Measurements from ENCODE around the gene TSPAN18. TPM values are rescaled to one million over a fixed set of nuclear protein-coding genes. Genes with fewer than 3 reads are reported as not detected.

Gene TSPAN18
- total RNA-seq, 4 donors from 2014 or later: 2.2 to 18.1 (median 3.4) TPM

DNA sequence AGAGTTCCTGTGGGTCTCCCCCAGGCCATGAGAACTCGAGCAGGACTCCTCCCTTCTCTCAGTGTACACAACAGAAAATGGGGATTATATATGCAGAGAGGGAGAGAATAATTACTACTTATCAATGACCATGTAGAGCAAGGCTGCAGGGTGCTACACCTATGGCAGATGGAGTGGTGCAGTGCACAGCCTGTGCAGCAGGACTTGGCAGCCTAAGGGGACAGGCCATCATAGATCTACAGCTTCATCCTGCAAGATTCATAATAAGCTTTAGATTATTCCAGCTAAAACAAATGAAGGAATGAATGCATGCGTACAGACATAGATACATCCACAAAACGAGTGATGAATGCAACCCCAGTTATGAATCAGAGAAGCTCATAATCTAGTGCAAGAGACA lies 232.3 kb downstream of the TSPAN18 start:
- DNase-seq (ENCODE audit: low spot score) (no peak), ATAC-seq (ENCODE audit: low FRiP score) (no peak)
- TF ChIP-seq, protein P1, sequence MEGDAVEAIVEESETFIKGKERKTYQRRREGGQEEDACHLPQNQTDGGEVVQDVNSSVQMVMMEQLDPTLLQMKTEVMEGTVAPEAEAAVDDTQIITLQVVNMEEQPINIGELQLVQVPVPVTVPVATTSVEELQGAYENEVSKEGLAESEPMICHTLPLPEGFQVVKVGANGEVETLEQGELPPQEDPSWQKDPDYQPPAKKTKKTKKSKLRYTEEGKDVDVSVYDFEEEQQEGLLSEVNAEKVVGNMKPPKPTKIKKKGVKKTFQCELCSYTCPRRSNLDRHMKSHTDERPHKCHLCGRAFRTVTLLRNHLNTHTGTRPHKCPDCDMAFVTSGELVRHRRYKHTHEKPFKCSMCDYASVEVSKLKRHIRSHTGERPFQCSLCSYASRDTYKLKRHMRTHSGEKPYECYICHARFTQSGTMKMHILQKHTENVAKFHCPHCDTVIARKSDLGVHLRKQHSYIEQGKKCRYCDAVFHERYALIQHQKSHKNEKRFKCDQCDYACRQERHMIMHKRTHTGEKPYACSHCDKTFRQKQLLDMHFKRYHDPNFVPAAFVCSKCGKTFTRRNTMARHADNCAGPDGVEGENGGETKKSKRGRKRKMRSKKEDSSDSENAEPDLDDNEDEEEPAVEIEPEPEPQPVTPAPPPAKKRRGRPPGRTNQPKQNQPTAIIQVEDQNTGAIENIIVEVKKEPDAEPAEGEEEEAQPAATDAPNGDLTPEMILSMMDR (IDR thresholded peaks at IDR 0.05): no peak

DNA sequence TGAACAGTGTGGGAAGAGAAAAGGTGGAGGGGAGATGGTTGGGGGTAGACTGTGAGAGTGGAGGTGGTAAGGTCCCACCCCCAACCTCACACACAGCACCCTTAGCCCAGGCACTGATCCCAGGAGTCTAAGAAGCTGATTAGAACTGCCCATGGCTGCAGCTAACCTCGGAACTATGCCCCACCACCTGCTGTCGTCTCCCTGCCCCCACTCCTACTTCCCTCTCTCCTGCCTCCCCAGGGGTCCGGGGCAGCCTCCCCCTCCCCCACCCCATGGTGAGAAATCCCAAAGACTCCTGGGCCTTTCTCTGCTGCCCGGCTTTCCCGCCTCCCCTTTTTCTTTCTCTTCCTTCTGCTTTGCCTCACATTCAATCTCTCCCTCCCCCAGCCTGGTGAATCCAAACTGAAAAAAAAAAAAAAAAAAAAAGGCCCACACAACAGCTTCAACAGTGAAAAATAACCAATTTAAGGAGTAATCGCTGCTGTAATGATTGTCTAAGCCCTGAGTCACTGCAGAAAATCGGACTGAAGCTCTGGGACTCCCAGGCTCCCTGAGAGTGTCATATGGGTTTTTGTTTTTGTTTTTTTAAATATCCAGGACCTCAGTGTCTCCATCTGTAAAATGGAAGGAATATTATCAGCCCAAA lies 233.6 kb downstream of the TSPAN18 start:
- TF ChIP-seq, protein P1 (IDR thresholded peaks at IDR 0.05): no peak
- DNase-seq (ENCODE audit: low spot score): no peak
- ATAC-seq (ENCODE audit: low FRiP score): no peak

DNA sequence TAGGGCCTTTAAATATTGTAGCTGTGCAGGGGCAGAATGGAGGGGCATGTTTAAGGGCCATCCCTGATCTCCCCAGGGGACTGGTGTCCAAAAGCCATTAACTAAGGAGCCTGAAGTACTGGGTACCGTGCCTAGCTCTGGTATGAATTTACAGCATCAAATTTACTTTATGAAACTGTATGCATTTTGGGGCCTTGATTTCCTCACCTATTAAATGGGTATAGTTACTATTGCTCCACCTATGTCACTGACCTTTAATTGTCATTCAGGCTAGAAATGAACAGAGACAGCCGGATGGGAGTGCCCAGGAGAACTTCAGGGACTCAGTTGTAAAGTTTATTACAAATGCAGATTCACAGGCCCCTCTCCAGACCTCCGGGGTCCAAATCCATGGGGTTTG lies 235.7 kb downstream of the TSPAN18 start:
- DNase-seq (ENCODE audit: low spot score): no peak
- TF ChIP-seq, protein P1 (IDR thresholded peaks at IDR 0.05): no peak
- ATAC-seq (ENCODE audit: low FRiP score): no peak

DNA sequence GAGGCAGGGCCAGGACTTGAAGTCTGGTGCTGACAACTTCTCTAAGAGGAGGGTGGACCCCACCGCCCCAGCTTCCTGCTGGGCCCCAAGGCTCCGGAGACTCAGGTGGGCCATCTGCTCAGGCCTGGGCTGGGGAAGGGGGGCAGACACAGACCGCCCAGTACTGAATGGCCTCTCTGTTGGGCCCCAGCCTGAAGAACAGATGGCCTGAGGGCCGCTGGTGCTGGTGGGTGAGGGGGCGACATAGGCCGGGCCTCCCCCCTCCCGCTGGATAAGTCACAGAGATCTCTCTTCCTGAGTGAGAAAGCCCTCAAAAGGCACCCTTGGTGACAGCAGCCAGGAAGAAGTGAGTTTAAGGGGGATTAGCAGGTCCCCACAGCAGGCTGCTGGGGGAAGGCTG lies 236.4 kb downstream of the TSPAN18 start:
- TF ChIP-seq, protein P1 (IDR thresholded peaks at IDR 0.05): no peak
- no peak for DNase-seq (ENCODE audit: low spot score)
- ATAC-seq (ENCODE audit: low FRiP score): no peak

DNA sequence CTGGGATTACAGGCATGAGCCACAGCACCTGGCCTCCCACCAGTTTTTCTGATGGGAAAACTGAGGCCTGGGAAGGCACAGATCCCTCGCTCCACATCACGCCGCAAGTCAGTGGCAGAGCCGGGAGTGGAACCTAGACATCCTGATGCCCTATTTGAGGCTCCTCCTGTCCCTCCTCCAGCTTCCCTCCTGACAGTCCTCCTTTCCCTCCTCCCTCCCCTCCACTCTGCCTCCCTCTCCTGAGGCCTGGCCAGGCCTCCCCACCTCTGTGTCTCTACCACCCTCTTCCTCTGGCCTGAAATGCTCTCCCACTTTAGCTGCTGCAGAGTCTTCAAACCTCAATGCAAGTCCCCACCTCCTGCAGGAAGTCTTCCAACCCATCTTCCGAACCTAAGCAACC lies 237.2 kb downstream of the TSPAN18 start:
- no peak for DNase-seq (ENCODE audit: low spot score)
- ATAC-seq (ENCODE audit: low FRiP score): no peak

DNA sequence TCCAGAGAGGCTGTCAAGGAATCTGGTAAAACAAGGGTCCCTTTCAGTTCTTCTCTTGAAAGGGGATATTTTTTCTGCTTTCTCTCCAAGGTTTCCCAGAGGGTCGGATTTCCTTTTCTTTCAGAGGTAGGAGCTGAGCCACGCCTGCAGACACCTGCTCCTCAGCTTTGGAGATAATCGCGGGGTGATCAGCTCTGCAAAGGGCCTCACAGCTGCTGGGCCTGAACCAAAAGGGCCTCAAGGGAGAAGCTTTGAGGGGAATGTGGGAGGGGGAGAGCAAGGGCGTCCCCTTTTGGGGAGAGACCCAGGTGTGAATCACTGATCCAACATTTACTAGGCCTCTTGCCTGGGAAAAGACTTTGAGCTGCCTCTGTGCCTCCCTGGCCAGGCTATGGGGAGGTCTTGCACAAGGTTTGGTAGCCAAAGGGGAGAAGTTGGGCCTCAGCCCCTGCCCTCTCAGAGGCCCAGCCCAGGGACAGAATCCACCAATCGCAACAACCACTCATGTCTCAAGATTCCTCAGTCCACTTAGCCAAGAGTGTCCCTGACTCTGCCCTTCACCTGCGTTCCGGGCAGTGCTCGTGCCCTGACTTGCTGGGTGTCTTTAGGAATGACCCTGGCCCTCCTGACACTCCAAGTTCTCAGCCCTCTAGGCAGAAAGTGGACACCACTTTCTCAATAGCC lies 237.9 kb downstream of the TSPAN18 start:
- TF ChIP-seq, protein P1 (IDR thresholded peaks at IDR 0.05): no peak
- ATAC-seq (ENCODE audit: low FRiP score): no peak
- DNase-seq (ENCODE audit: low spot score): no peak

More for the DNA sequence above, 237.2 kb downstream of the TSPAN18 start:
- TF ChIP-seq, protein P1 (IDR thresholded peaks at IDR 0.05): no peak

DNA sequence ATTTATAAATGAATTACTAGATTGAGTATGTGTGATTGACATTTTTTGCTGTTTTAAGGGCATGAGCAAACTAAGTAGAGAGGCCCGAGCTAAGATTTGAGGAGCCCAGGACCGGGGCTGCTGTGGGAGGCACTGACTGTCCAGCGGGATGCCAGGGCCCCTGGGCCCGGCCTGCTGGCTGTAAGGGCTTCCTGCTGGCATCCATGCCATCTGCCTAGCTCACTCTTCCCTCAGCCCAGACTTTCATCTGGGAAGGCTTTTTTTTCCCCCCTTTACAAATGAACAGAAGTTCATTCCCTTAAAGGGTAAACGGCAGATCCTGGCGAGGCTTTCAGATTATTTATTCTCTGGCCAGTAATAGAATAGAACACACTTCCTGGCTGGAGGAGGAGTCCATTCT lies 239.9 kb downstream of the TSPAN18 start:
- TF ChIP-seq, protein P1 (IDR thresholded peaks at IDR 0.05): no peak
- ATAC-seq (ENCODE audit: low FRiP score) (no peak), DNase-seq (ENCODE audit: low spot score) (no peak)

All from omental fat pad (tissue), 4 donors.